Measurements from ENCODE around the gene EMP3.
A peak's percentile ranks its signal among the peaks of the same experiment; 100 is the strongest.
"Not testable (repeated sequence)": the region's sequence is repeated elsewhere in the genome, so short reads cannot be mapped to it uniquely, and the experiment has no call there.

The EMP3 gene

DNA sequence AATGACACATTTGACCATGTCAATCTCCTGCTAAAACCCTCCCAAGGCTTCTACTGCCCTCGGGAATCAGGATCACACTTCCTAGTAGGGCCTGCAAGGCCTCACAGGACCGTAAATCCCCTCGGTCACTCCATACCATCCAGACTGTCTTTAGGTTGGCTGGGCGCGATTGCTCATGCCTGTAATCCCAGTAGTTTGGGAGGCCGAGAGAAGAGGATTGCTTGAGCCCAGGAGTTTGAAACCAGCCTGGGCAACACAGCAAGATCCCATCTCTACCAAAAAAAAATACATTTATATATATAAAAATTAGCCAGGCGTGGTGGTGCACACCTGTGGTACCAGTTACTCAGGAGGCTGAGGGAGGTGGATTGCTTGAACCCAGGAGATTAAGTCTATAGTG is 23.4 kb downstream of the EMP3 start:
- no peak for DNase-seq

DNA sequence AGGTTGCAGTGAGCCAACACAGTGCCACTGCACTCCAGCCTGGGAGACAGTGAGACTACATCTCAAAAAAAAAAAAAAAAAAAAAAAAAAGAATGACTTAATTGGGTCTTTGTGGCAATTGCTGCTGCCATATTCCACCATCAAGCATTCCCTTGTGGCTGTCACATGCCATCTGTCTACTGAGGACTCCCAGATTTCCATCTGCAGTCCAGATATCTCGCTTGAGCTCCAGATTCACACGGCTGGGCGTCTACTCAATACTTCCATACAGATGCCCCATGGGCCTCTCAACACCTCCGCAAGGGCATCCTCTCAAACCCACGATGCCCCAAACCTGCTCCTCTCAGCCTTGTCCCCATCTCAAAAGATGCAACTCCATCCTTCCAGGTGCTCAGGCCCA is 25.5 kb downstream of the EMP3 start:
- peak; percentile 78 to 86 for DNase-seq

DNA sequence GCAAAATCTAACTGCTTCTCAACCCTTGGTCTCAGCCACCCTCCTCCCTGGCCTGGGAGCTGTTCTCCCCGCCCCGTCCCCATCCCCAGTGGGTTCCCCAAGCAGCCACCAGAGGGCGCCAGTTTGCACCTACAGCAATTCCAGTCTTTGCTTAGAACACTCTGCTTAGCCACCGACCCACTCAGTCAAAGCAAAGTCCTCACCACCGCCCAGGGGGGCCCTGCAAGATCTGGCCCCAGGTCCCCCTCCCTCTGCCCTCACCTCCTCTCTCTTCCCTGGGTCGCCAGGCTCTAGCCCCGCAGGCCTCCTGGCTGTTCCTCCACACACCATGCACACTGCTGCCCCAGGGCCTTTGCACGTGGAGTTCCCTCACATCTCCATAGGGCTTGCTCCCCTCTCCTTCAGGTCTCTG is 26.0 kb downstream of the EMP3 start:
- peak; percentile 78 to 83 for DNase-seq

DNA sequence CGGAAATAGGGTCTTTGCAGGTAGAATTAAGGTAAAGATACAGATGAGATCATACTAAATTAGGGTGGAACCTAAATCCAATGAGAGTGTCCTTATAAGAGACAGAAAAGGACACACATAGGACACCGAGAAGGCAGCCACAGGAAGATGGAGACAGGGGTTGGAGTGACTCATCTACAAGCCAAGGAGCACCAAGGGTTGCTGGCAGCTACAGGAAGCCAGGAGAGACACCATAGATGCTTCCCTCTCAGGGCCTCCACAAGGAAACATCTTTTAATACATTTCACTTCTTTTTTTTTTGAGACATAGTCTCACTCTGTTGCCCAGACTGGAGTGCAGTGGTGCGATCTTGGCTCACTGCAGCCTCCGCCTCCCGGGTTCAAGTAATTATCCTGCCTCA is 28.3 kb downstream of the EMP3 start:
- DNase-seq, result no peak

DNA sequence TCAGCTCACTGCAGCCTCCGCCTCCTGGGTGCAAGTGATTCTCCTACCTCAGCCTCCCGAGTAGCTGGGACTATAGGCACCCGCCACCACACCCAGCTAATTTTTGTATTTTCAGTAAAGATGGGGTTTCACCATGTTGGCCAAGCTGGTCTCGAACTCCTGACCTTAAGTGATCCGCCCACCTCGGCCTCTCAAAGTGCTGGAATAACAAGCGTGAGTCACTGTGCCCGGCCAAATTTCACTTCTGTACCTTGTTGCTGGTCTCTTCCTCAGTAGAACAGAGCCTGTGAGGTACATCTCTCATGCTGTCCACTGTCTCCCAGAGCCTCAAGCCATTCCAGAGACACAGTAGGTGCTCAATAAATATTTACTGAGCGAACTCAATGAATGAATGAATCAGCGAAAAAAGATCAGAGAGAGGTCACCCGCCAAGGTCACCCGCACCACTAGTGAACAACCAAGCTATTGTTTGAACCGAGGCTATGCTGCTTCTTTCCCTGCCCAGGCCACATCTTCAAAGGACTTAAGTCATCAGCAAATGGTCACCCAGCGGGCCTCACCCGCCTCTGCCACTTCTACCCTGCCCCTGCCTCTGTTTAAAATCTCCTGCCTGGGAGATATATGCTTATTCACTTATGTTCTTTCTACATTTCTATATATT is 29.1 kb downstream of the EMP3 start:
- DNase-seq, result no peak

DNA sequence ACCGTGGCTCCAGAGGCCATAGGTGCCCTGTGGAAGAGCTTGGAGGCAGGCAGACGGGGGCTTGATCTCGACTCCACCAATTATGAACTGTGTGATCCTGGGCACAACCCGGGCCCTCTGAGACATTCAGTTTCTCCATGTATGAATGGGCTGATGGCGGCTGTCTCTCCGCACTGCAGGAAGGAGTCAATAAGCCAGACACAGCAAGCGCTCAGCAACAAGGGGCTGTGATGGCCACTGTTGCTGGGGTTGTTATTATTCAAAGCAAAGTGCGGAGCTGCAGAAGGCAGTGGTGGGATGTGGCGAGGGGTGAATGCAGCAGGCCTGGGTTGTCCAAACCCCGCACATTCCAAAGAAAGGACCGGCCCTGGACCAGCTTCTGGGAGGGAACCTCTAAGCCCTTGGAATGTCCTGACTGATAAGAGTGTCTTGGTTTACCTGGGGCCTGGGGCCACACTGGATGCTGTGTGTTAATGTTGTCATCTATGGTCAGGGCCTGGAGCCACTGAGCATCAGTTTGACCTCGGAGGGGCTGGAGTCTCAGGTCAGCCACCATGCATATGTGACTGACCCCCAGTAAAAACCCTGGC is 30.1 kb downstream of the EMP3 start:
- DNase-seq, result no peak

DNA sequence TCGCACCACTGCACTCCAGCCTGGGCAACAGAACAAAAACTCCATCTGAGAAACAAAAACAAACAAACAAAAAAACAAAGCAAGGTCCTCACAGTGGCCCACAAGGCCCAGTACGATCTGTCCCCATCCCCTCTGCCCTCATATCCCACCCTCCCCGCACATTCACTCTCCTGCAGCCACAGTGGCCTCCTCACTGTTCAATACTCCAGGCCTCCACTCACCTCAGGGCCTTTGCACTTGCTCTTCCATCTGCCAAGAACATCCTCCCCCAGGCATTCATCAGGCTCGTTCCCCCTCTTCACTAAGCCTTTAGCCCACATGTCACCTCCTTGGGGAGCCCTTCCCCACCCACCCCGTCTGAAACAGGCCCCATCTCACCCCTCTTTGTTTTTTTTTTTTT is 33.8 kb downstream of the EMP3 start:
- no peak for DNase-seq

DNA sequence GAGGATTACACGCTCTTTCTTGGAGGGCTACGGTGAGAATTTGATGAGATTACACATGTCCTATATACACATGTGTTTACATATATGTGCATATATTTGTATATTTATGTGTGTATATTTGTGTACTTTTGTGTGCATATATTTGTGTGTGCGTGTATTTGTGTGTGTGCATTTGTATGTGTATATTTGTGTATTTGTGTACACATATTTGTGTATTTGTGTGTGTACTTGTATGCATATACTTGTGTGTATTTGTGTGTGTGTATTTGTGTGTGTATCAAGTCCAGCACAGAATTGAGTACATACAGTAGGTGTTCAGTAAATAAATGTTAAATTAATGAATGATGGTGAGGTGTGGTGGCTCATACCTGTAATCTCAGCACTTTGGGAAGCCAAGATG is 36.6 kb downstream of the EMP3 start:
- DNase-seq, result no peak

DNA sequence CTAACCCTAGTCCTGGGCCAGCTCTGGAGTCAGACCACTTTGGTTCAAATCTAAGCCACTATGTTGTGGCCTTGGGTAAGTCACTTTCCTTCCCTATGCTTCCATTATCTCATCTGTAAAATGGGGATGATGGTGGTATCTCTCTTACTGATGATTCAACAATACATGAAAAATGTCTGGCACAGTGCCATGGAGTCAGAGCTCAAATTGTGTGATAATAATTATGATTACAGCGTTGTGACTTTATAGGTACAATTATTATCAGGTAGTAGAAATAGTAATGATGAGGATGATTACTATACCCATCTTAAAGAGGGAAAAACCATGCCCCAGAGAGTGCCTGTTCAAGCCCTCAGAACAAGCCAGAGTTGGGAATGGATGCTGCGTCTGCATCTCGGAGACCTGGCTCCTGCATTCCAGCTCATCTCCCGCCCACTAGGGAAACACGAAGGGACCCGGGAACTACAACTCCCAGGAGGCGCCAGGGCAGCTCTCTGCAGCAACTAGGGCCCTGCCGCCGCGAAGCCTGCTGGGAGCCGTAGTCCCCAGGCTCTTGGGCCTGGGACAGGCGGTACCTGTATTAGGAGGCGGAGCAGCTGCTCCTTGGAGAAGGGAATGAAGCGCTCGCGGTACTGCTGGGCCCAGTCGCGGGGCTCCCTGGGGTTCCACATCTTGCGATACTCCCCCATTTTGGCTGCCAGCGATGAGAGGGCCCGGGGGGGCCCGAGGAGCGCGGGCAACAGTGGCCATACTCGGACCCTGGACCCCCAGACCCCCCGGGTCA is 37.6 kb downstream of the EMP3 start:
- peak; percentile 94 to 98 for DNase-seq

DNA sequence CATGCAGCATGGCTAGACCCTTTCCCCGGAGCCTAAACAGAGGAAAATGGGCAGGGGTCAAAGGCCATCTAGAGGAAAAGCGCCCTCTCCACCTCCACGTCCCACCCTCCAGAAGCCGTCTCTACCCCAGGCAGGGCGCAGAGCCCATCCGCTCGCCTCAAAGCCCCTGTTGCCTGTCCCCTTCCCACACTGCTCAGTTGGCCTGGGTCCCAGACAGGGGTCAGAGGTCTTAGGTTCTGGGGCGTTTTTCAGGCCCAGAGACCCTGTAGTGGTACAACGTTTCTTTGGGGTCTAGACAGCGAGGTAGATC is 38.1 kb downstream of the EMP3 start:
- DNase-seq, result no peak

DNA sequence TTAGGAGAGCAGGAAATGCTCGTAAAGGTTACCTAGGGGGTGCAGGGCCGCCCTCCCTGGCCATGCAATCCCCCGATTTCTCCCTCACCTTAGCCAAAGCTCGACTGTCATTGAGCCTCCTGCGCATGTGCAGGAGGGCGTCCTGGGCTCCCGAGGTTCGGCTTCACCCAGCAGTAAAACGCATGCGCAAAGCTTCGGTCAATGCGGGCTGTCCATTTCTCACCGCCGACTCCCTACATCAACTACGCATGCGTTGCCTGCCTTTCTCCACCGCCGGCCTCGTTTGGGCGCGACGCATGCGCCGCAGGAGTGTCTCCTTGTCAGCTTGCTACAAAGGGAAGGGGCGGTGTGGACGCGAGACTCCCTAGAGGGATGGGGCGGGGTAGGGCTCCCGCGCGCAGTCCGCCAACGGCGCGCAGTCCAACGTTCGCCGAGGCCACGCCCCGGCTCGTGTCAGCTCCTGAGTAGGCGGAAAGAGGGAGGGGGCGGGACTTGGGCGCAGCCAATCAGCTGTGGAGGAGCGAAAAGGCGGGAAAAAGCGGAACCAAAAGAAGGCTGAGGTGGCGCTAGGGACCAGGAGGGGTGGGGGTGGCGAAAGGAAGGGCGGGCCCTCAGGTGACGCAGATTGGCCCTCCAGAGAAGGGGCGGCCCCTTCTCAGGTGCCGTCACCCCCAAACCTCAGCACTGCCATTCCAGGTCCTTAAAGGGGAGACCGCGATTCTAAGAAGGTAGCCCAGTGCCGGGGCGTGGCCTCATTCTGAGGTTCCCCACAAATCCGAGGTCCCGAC is 38.7 kb downstream of the EMP3 start, which contains the start of the genes SYNGR4 and TMEM143:
Gene SYNGR4 (plus strand): TSS at position 558 of the 788 bp plus-strand sequence. CDS start 1,476 bp downstream, outside the sequence.
Gene TMEM143 (minus strand): TSS at position 131 of the 788 bp plus-strand sequence. CDS start 20 bp downstream, at position 111.
- peak; percentile 99 to 100 for DNase-seq

DNA sequence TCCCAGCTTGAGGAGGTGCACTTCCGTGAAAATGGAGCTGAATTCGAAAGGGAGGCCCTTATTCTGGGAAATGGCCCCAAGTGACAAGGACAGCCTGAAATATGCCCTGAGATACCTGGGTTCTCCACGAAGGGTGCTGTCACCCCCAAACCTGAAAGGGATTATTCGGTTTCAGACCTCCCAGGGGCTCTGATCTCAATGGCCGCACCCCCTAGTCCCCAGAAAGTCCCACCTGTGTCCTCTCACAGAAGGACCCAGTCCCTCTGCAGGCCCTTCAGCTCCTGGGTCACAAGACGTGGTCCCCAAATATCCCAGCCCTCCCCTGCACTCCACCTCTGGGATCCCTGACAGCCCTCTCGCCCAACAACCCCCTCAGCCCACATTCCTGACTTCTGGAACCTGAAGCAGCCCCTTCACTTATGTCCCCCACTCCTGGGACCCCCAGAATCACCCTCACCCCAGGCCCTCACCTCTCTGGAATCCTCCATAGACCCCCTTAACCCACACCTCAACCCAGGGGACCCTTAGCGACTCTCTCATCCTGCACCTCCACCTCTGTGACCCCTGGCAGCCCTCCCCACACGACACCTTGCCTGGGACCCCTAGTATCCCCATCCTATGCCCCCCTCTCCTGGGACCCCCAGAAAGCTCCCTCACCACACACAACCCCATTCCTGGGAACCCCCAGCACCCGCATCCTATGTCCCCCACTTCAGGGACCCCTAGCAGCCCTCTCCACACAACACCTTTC is 39.4 kb downstream of the EMP3 start:
- DNase-seq, result no peak

DNA sequence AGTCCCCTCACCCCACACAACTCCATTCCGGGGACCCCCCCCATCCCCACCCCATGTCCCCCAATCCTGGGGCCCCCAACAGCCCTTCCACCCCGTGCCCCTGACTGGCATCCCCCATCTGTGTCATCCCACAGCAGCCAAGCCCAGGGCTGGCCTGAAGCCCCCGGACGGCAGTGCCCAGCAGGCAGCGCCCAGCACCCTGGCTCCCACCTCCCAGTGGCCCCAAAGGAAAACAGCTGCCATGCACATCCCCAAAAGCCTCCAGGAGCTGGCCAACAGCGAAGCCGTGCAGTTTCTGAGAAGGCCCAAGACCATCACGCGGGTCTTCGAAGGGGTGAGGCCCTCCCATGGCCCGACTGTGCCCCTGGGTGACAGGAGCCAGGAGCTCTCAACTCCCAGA is 40.2 kb downstream of the EMP3 start:
- DNase-seq, result no peak

DNA sequence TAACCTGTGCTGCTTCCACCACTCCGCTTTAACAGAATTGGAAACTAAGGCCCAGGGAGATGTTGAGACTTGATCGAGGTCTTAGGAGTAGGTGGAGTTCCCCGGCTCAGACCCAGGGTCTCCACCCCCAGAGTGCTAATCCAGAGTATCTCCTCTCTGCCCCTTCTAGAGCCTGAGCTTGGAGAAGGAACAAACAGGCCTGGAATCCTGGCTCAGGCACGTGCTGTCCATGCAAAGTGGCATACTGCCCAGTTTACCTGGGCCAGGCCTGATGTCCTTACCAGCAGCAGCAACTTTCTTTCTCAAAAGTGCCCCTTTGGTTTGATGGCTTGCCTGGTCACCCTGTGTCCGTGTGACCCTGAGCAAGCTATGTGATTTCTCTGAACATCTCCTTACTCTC is 42.5 kb downstream of the EMP3 start:
- peak in 1 of 2 experiments; percentile 57 for DNase-seq

DNA sequence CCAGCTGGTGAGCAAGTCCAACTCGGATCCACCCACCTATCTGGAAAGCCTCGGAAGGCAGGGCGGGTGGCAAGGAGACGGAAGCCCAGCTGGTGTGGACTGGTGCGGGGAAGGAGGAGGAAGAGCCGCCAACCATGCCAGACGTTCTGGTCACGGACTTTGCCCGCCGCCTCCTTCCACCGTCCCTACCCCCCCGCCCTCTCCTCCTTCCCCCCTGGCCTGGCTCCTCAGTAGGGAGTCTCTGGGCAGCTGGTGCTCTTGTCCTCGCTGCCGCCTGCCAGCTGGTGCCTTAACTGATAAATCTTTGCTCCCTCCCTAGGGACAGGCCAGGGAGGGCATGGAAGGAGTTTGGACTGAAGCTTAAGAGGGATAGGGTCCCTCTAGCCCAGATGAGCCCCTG is 43.6 kb downstream of the EMP3 start:
- DNase-seq, result peak; percentile 99

DNA sequence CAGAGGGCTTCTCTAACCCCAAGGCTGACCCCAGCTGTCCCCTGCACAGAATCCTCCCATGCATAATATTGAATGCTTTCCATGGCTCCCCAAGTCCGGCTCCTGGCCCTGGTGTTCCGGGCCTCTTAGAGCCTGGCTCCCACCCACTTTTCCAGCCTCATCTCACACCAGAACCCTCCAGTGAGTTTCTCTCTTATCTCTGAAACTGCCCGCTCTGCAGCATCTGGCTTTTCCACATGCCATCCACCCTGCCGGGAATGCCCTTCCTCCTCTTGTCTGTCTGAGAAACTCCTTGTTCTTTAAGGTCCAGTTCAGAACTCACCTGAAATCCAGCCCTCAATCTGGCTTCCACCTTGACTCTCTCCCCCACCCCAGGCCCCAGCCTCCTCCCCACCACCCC is 45.6 kb downstream of the EMP3 start:
- DNase-seq, result peak; percentile 42 to 59

DNA sequence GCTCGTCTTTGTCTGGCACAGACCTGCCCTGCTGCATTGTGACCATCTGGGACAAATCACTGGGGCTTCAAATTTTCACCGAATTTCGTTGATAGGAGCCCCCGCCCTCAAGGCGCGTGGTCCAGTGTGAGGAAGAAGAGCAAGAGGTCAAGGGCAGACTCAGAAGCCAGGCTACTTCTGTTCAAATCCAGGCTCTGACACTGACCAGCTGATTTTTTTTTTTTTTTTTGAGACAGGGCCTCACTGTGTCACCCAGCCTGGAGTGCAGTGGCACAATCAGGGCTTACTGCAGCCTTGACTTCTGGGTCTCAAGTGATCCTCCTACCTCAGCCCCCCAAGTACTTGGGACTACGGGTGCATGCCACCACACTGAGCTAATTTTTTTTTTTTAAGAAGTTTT is 46.0 kb downstream of the EMP3 start:
- no peak for DNase-seq

DNA sequence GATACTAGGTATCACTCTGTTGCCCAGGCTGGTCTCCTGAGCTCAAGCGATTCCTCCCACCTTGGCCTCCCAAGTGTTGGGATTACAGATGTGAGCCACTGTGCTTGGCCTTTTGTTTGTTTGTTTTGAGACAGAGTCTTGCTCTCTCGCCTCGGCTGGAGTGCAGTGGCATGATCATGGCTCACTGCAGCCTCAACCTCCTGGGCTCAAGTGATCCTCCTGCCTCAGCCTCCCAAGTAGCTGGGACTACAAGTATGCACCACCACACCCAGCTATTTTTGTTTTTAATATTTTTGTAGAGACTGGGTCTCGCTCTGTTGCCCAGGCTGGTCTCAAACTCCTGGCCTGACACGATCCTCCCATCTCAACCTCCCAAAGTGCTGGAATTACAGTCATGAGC is 46.4 kb downstream of the EMP3 start:
- not testable (repeated sequence) for DNase-seq

DNA sequence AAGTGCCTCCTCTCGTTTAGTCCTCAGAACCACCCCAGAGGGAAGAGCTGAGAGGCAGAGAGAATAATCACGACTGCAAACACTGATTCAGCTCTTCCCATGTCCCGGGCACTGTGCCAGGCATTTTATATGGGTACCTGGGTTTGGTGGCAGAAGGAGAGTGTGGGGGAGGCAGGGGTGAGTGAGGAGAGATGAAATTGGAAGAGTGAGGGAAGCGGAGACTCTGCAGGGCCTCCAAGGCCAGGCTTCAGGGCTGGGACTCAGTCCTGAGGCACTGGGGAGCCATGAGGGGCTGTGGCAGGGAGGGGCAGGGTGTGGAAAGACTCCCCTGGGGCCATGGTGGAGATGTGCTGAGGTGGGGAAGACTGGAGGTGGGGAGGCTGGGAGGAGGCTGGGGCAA is 47.6 kb downstream of the EMP3 start:
- DNase-seq, result peak; percentile 81 to 88

DNA sequence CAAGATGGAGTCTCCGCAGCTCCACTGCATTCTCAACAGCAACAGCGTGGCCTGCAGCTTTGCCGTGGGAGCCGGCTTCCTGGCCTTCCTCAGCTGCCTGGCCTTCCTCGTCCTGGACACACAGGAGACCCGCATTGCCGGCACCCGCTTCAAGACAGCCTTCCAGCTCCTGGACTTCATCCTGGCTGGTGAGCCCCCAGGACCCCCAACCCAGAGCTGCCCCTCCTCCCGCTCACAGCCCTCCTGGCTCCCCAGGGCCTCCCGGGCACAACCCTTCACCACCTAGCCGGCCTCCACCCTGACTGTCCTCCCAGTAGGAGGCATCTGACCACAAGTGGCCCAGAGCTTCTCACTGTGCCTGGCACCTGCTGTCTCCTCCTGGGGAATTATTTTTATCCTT is 48.2 kb downstream of the EMP3 start:
- no peak for DNase-seq

DNA sequence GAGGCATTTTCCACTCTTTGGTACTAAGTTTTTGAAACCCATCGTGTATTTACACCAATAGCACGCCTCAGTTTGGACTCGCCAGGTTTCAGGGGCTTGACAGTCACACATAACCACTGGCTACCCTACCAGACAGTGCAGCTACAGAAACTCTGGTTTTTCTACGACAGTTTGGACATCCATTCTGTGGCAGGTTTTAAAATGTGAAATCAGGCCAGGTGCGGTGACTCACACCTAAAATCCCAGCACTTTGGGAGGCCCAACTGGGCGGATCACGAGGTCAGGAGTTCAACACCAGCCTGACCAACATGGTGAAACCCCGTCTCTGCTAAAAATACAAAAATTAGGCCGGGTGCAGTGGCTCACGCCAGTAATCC is 52.8 kb downstream of the EMP3 start:
- DNase-seq, result no peak

DNA sequence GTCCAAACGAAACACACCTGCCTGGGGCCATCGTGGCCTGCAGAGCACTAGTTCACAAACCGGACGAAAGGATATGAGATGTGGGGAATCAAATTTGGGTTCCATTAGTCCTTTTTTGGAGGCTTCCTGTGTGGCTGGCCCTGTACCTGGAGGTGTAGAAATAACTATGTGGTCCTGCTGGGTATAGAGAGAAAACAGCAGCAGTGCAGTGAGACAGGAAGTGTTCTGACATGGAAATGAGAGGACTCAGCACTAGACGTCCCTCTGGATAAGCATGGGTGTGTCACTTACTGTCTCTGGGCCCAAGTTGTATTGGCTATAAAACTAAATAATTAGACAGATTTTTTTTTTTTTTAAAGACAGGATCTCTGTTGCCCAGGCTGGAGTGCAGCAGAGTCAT is 53.7 kb downstream of the EMP3 start:
- no peak for DNase-seq
